AG04449 (cell line): Measurements from ENCODE around the gene POLA2.

ENCODE experiments used
- CTCF ChIA-PET: fragments of 350-600 bp; formaldehyde crosslinking; extraction: SDS; loops from one replicate; lab custom pipeline; 2021; ENCODE audit warnings: antibody characterized with exemption; lab: Yijun Ruan, JAX
- POLR2A ChIA-PET: fragments of 400-600, 350-600 bp; formaldehyde crosslinking; extraction: SDS; loops from one replicate; lab custom pipeline; 2020; ENCODE audit warnings: antibody characterized with exemption, inconsistent platforms; lab: Yijun Ruan, JAX
- DNase-seq: peaks from one replicate; pipeline ENCODE4 v3.0.0-alpha.2; 2010; ENCODE audit warnings: low read depth, low spot score
- H3K4me3 ChIP-seq: 2 replicates; pipeline ENCODE4 v1.5.1; 2011; ENCODE audit warnings: low read depth, mild to moderate bottlenecking, control low read depth, low read length
- CTCF ChIP-seq: IDR thresholded peaks from one replicate; pipeline ENCODE4 v1.5.1; 2011; ENCODE audit warnings: mild to moderate bottlenecking, moderate library complexity, low read length, control low read depth, inconsistent platforms; ENCODE audit not compliant: insufficient read depth; ENCODE audit errors: missing control alignments

The POLA2 gene

DNA sequence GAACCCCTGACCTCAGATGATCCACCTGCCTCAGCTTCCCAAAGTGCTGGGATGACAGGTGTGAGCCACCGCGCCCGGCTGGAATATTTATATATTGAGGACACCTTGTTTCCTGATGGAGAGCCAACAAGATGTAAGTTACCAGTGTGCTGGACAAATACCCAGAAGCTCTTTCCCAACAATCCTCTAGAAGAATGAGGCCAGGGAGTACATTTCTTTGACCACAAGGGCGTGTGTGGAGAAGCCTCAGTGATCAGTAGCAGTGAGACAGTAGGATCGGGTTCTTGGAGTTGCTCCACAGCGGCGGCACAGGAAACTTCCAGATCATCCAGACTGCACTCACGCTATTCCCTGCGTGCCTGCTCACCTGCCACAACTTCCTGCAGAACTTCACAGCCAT lies 10.3 kb upstream of the POLA2 start:
- CTCF ChIA-PET, result interaction anchor here (0.8 to 5.6 kb wide), 14 partner anchors 8 to 140 kb away, joined by 3 to 34 read pairs (median 5); partner anchors contain the start of genes POLA2 and TM7SF2
- H3K4me3 ChIP-seq, result no peak overlapping the region
- POLR2A ChIA-PET, result interaction anchor here (1.0 kb wide), 1 partner anchor 10 kb away, joined by 3 read pairs; the partner anchor contains the start of gene POLA2
- no peak for DNase-seq
- TF ChIP-seq CTCF, result no peak

DNA sequence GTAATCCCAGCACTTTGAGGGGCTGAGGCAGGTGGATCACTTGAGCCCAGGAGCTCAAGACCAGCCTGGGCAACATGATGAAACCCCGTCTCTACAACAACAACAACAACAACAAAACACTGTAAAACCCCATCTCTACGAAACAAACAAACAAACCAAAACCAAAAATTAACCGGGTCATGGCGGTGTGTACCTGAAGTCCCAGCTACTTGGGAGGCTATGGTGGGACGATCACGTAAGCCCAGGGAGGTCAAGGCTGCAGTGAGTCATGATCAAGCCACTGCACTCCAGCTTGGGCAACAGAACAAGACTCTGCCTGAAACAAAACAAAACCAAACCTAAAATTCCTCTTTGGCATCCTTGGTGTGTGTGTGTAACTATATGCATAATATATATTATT lies 7.0 kb upstream of the POLA2 start:
- DNase-seq, result no peak
- TF ChIP-seq CTCF, result no peak
- ChIA-PET POLR2A (no interaction called here), CTCF (interaction anchor here (0.6 to 2.2 kb wide), 9 partner anchors 9 to 136 kb away, joined by 3 to 7 read pairs (median 3); partner anchors contain the start of gene FRMD8)
- no peak overlapping the region for H3K4me3 ChIP-seq

DNA sequence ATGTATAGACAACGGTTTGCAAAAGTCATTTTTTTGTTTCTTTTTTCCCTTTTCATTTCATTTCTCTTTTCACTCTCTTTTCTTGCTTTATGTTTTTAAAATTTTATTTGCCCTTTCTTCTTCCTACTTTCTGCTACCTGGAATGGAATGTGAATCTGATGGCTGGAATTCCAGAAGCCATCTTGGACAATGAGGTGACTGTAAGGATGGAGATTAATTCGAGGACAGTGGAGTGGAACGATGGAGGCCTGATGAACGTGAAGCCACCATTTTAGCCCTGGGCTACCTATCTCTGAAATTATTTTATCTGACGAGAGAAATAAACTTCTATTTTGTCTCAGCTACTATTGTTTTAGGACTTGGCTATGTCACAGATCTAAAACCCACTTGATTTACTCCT lies 2.8 kb upstream of the POLA2 start:
- no peak overlapping the region for H3K4me3 ChIP-seq
- no peak for DNase-seq
- ChIA-PET POLR2A (interaction anchor here (0.5 to 0.6 kb wide), 2 partner anchors 398 to 1030 kb away, joined by 3 read pairs; no protein-coding TSS in a partner anchor), CTCF (interaction anchor here (0.9 to 52.1 kb wide), 6 partner anchors 8 to 68 kb away, joined by 3 to 1993 read pairs (median 6); partner anchors contain the start of genes CDC42EP2 and DPF2)
- TF ChIP-seq CTCF, result no peak

DNA sequence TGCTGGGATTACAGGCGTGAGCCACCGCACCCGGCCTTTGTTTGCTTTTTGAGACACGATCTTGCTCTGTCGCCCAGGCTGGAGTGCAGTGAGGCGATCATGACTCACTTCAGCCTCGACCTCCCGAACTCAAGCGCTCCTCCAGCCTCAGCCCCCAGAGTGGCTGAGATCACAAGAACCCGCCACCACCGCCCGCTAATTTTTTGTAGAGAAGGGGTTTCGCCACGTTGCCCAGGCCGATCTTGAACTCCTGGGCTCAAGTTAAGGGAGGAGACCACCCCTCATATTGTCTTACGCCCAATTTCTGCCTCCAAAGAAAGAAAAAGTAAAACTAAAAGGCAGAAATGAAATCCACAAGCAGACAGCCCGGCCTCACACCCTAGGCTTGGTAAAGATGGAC lies 1.5 kb upstream of the POLA2 start:
- no peak for TF ChIP-seq CTCF
- POLR2A ChIA-PET, result no interaction called here
- CTCF ChIA-PET, result interaction anchor here (2.6 to 52.1 kb wide), 2 partner anchors 34 to 67 kb away, joined by 9 to 1993 read pairs; partner anchors contain the start of genes CDC42EP2 and DPF2
- H3K4me3 ChIP-seq, result no peak overlapping the region
- DNase-seq, result no peak

GRCh38 chr11:65260756-65261590 lies 789 bp upstream of the POLA2 start:
- ChIA-PET CTCF (interaction anchor here (1.4 to 52.1 kb wide), 7 partner anchors 11 to 93 kb away, joined by 5 to 1993 read pairs (median 8); partner anchors contain the start of genes CDC42EP2, DPF2 and TIGD3), POLR2A (interaction anchor here (0.6 to 2.1 kb wide), 7 partner anchors 10 to 139 kb away, joined by 3 to 7 read pairs (median 3); partner anchors contain the start of genes DPF2, FAU and MRPL49)
- no peak for DNase-seq
- no peak for TF ChIP-seq CTCF
- peak overlapping the region; percentile 77 for H3K4me3 ChIP-seq

DNA sequence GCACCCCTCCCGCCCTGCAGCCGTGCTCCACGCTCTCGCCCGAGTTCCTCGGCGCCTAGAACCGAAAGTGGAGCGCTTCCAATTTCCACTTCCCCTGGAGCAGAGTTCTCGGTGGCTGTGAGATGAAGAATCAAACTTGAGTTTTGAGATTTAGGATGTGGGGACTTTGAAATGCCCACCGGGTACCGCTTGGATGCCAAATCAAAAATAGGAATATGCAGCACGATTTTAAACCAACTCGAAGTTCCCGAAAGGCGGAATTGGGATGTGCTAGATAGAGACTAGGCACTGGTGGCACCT lies 569 bp downstream of the POLA2 start:
- no peak for DNase-seq
- peak overlapping the region; percentile 79 for H3K4me3 ChIP-seq
- TF ChIP-seq CTCF, result no peak
- ChIA-PET CTCF (interaction anchor here (0.8 to 52.1 kb wide), 9 partner anchors 10 to 91 kb away, joined by 3 to 1993 read pairs (median 7); partner anchors contain the start of genes CDC42EP2, DPF2 and TIGD3), POLR2A (interaction anchor here (0.6 to 2.1 kb wide), 11 partner anchors 10 to 508 kb away, joined by 3 to 7 read pairs (median 3); partner anchors contain the start of genes CDC42EP2, DPF2, FAU and MRPL49)
